A673 (cell line): ENCODE data around the gene SAMD3. TPM values are rescaled to one million over a fixed set of nuclear protein-coding genes. Genes with fewer than 3 reads are reported as not detected.
A peak's percentile ranks its signal among the peaks of the same experiment; 100 is the strongest.
"Not testable (repeated sequence)": the region's sequence is repeated elsewhere in the genome, so short reads cannot be mapped to it uniquely, and the experiment has no call there.

ENCODE experiments used
- Bru-seq: library from RNA; stranded (reverse); fragments of 400-500 nt; gene quantifications from one replicate; lab custom pipeline; 2021; lab: Mats Ljungman, UMichigan
- BruChase-seq, 2 experiments: library from RNA; stranded (reverse); fragments of 400-500 nt; gene quantifications; one replicate each; lab custom pipeline; 2021; lab: Mats Ljungman, UMichigan
- BruUV-seq: library from RNA; stranded (reverse); fragments of 400-500 nt; replicated peaks from 2 replicates; lab custom pipeline; 2021; lab: Mats Ljungman, UMichigan
- CTCF ChIA-PET: fragments of 300-600 bp; sonication (Branson Sonifier 250); formaldehyde crosslinking; loops from one replicate; lab custom pipeline; 2022; ENCODE audit warnings: antibody characterized with exemption; lab: Charles Lee
- POLR2A ChIA-PET: fragments of 300-600 bp; sonication (Branson Sonifier 250); formaldehyde crosslinking; loops from one replicate; lab custom pipeline; 2022; ENCODE audit warnings: antibody characterized with exemption; ENCODE audit not compliant: low non-redundant PET; lab: Charles Lee
- DNase-seq: peaks from one replicate; pipeline ENCODE4 v3.0.0-alpha.2; 2015; ENCODE audit warnings: low spot score
- H3K27ac ChIP-seq: fragments of 200-600 bp; sonication (generic); 2 replicates; pipeline ENCODE4 v1.5.1; 2016; ENCODE audit warnings: mixed run types, low read depth, mild to moderate bottlenecking, mixed read lengths, antibody characterized with exemption, low read length; ENCODE audit not compliant: poor library complexity, severe bottlenecking
- H3K27me3 ChIP-seq: fragments of 200-600 bp; sonication (generic); replicated peaks from 2 replicates; pipeline ENCODE4 v1.6.1; 2017; ENCODE audit warnings: mixed run types, low read depth, mild to moderate bottlenecking, mixed read lengths, antibody characterized with exemption, low read length; ENCODE audit not compliant: insufficient read depth, poor library complexity
- H3K36me3 ChIP-seq: fragments of 200-600 bp; sonication (generic); 2 replicates; pipeline ENCODE4 v1.6.1; 2016; ENCODE audit warnings: mixed run types, mild to moderate bottlenecking, mixed read lengths, antibody characterized with exemption, low read length; ENCODE audit not compliant: insufficient read depth, poor library complexity, severe bottlenecking
- H3K4me1 ChIP-seq: fragments of 200-600 bp; sonication (generic); 2 replicates; pipeline ENCODE4 v1.6.1; 2017; ENCODE audit warnings: mixed run types, mild to moderate bottlenecking, mixed read lengths, antibody characterized with exemption, low read length; ENCODE audit not compliant: insufficient read depth, poor library complexity, severe bottlenecking
- H3K4me3 ChIP-seq: fragments of 200-600 bp; sonication (generic); 2 replicates; pipeline ENCODE4 v1.5.1; 2016; ENCODE audit warnings: low read depth, mixed run types, mild to moderate bottlenecking, mixed read lengths, low read length; ENCODE audit not compliant: poor library complexity, severe bottlenecking
- H3K9me3 ChIP-seq: fragments of 200-600 bp; sonication (generic); 2 replicates; pipeline ENCODE4 v1.6.1; 2016; ENCODE audit warnings: mixed run types, low read depth, mild to moderate bottlenecking, mixed read lengths, antibody characterized with exemption, low read length; ENCODE audit not compliant: poor library complexity, severe bottlenecking
- EZH2 ChIP-seq: fragments of 200-600 bp; sonication (generic); IDR thresholded peaks from 2 replicates; pipeline ENCODE4 v1.6.1; 2017; ENCODE audit warnings: borderline replicate concordance, low read depth, mild to moderate bottlenecking, mixed read lengths, antibody characterized with exemption, low read length; ENCODE audit not compliant: poor library complexity, severe bottlenecking
- intact Hi-C: fragments of 100-400 bp; cut with micrococcal nuclease; formaldehyde crosslinking; loops from one replicate; pipeline ENCODE4 v1.10.0; 2022; ENCODE audit not compliant: unreplicated experiment
- long read RNA-seq: library from polyadenylated mRNA; stranded (forward); transcript quantifications from one replicate; pipeline ENCODE4 v2.0.0, GENCODE V29; 2022
- total RNA-seq: library from RNA; stranded (reverse); gene quantifications from 2 replicates; pipeline ENCODE4 v1.2.3, GENCODE V29; 2021
- TF ChIP-seq, protein P1 (sequence below): fragments of 300-800, 200-600 bp; sonication (generic); conservative IDR thresholded peaks from 2 replicates; pipeline ENCODE4 v1.5.1; 2017; ENCODE audit warnings: low read depth, mild to moderate bottlenecking, antibody characterized with exemption, low read length, moderate library complexity, mixed read lengths

The SAMD3 gene, protein sequence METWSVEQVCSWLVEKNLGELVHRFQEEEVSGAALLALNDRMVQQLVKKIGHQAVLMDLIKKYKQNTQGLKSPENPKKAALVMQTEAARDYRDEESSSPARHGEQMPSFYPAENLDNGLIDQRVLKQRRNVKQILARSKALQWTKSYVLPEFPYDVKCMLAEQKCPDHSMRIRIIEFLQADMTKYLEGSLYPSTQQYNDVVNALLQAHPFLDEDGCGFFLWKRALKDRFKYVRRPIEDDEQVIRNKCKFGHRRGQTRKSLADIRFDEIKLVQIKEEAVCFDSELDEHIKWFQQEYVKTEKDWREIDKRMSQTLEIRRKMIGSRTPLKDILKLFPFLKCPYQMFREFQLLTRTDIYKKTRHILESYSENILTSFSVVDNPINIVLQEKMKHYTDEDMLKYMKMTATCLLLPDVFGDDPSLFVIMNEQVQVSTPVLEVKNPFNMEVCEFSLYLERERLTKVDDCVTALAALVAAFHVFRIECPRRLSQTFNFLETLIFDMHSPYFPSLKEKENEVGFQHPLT
- total RNA-seq, result not detected in 2 replicates
- percentile 20 among the genes with signal in this experiment for Bru-seq, nascent RNA
- BruChase-seq, experiment 1, labeled RNA remaining after a 2-hour chase, result percentile 25 among the genes with signal in this experiment
- percentile 21 among the genes with signal in this experiment for BruChase-seq, experiment 2, labeled RNA remaining after a 6-hour chase
- long read RNA-seq, result 0 reads

DNA sequence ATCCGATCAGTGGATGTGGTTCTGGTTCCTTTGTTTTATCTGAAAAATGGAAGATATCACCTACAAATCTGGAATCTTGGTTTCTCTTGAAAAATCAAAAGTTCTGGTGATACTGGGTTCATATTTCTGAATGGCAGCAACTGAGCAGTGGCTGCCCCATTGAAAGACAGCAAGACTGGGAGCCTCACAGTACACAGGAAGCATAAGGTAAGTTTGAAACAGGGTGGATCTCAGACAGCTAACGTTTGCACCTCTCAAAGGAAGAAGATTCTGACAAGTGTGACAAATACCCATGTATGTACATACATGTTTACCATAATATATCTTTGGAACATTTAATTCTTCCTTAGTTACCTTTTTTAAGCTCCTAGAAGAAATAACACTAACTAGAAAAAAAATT, at the start of gene SAMD3:
SAMD3 (minus strand) TSS at position 177 of the 400 bp plus-strand sequence. CDS start 7,678 bp downstream, outside the sequence.
- no peak within 1 kb of the TSS for H3K4me3 ChIP-seq
- intact Hi-C loops, result no loop called here
- DNase-seq, result no peak
- ChIA-PET CTCF (no interaction called here), POLR2A (interaction anchor here (0.5 kb wide), 1 partner anchor 109 kb away, joined by 3 read pairs; no protein-coding TSS in a partner anchor)
- H3K27me3 ChIP-seq, result no peaks in the 10 kb centered on the region
- H3K27ac ChIP-seq, result no peak within 1 kb of the TSS
- TF ChIP-seq EZH2, result no peak
- TF ChIP-seq, protein P1, sequence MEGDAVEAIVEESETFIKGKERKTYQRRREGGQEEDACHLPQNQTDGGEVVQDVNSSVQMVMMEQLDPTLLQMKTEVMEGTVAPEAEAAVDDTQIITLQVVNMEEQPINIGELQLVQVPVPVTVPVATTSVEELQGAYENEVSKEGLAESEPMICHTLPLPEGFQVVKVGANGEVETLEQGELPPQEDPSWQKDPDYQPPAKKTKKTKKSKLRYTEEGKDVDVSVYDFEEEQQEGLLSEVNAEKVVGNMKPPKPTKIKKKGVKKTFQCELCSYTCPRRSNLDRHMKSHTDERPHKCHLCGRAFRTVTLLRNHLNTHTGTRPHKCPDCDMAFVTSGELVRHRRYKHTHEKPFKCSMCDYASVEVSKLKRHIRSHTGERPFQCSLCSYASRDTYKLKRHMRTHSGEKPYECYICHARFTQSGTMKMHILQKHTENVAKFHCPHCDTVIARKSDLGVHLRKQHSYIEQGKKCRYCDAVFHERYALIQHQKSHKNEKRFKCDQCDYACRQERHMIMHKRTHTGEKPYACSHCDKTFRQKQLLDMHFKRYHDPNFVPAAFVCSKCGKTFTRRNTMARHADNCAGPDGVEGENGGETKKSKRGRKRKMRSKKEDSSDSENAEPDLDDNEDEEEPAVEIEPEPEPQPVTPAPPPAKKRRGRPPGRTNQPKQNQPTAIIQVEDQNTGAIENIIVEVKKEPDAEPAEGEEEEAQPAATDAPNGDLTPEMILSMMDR, result no peak
- BruUV-seq, result no TSS peak
- no peaks in the 10 kb centered on the region for H3K4me1 ChIP-seq
- no peaks in the 10 kb centered on the region for H3K9me3 ChIP-seq
- H3K36me3 ChIP-seq, result no peaks in the 10 kb centered on the region

DNA sequence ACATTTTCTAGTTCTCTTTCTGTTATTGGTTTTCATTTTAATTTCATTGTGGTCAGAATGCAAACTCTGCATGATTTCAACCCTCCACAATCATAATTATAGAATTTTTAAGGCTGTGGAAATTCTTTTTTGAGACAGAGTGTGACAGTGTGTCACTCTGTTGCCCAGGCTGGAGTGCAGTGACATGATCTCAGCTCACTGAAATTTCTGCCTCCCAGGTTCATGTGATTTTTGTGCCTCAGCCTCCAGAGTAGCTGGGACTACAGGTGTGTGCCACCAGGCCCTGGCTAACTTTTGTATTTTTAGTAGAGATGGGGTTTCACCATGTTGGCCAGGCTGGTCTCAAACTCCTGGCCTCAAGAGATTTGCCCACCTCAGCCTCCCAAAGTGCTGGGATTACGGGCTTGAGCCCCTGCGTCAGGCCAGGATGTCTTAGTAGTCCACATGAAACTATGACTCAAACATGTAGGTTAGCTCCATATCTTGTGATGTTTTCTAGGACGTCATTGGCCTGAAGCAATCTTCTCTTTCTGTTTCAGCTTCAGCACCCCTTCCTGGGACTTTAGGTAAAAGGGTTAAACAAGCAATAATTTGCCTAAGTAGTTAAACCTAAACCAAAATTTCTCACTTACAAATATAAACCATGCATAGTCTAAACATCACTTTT, 47.4 kb upstream of the SAMD3 start:
- Histone ChIP-seq H3K27ac (no peak overlapping the region), H3K4me3 (no peak overlapping the region), H3K9me3 (peaks cover 11% of the 10 kb centered on the region), H3K4me1 (no peaks in the 10 kb centered on the region), H3K36me3 (no peaks in the 10 kb centered on the region), H3K27me3 (no peaks in the 10 kb centered on the region)
- TF ChIP-seq EZH2, result no peak
- TF ChIP-seq, protein P1, result no peak
- intact Hi-C loops, result no loop called here
- DNase-seq, result no peak
- no TSS peak for BruUV-seq
- ChIA-PET POLR2A (no interaction called here), CTCF (no interaction called here)

DNA sequence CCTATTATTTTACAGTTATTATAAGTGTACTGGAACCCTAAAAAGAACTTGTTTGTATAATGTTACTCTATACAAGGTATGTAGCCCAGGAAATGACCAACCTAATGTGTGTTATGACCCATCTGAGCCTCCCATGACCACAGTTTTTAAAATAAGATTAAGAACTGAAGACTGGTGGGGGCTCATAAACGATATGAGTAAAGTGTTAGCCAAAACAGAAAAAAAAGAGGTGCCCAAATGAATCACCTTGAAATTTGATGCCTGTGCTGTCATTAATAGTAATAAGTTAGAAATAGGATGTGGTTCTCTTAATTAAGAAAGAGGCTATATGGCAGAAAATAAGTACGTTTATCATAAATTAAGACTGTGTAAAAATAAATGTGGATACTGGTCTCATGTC, 42.8 kb upstream of the SAMD3 start:
- POLR2A ChIA-PET, H3K4me3 ChIP-seq, H3K4me1 ChIP-seq, intact Hi-C loops, BruUV-seq, H3K27me3 ChIP-seq, DNase-seq, H3K36me3 ChIP-seq, H3K27ac ChIP-seq, H3K9me3 ChIP-seq, CTCF ChIA-PET: not testable (repeated sequence)
